HepG2 (cell line): Measurements from ENCODE around the gene AGAP1. TPM values are rescaled to one million over a fixed set of nuclear protein-coding genes. Genes with fewer than 3 reads are reported as not detected.

Source experiments
- ESRRA ChIP-seq: sonication (generic); formaldehyde crosslinking; IDR thresholded peaks from 2 replicates; pipeline ENCODE4 v1.5.1; 2020; ENCODE audit warnings: mild to moderate bottlenecking, low read depth, missing genetic modification reagents
- FOXJ3 ChIP-seq: sonication (generic); formaldehyde crosslinking; IDR thresholded peaks from 2 replicates; pipeline ENCODE4 v1.4.0; 2020; ENCODE audit warnings: missing genetic modification reagents, mild to moderate bottlenecking, borderline replicate concordance
- GATAD2A ChIP-seq: IDR thresholded peaks from 2 replicates; pipeline ENCODE4 v1.6.1; 2016
- KDM2A ChIP-seq: sonication (generic); formaldehyde crosslinking; IDR thresholded peaks from 2 replicates; pipeline ENCODE4 v1.4.0; 2020; ENCODE audit warnings: low read depth, missing genetic modification reagents, borderline replicate concordance
- MED8 ChIP-seq: sonication (generic); formaldehyde crosslinking; IDR thresholded peaks from 2 replicates; pipeline ENCODE4 v1.8.1; 2023; ENCODE audit warnings: mild to moderate bottlenecking, missing genetic modification reagents; ENCODE audit not compliant: insufficient replicate concordance
- PAXIP1 ChIP-seq: sonication (generic); formaldehyde crosslinking; conservative IDR thresholded peaks from 2 replicates; pipeline ENCODE4 v1.4.0; 2020; ENCODE audit warnings: mild to moderate bottlenecking, missing genetic modification reagents, moderate library complexity
- PCBP2 ChIP-seq: fragments of 200-400 bp; formaldehyde crosslinking; optimal IDR thresholded peaks from 2 replicates; pipeline ENCODE3; 2018; ENCODE audit warnings: low read length, low read depth; ENCODE audit not compliant: poor library complexity, severe bottlenecking
- PHF20 ChIP-seq: sonication (generic); formaldehyde crosslinking; IDR thresholded peaks from 2 replicates; pipeline ENCODE4 v1.5.0; 2020; ENCODE audit warnings: mild to moderate bottlenecking, missing genetic modification reagents
- RNF219 ChIP-seq: sonication (generic); formaldehyde crosslinking; IDR thresholded peaks from 2 replicates; pipeline ENCODE4 v1.5.0; 2020; ENCODE audit warnings: mild to moderate bottlenecking, missing genetic modification reagents
- SP5 ChIP-seq: IDR thresholded peaks from 2 replicates; pipeline ENCODE4 v1.6.1; 2016; ENCODE audit warnings: low read depth, borderline replicate concordance
- ZNF10 ChIP-seq: sonication (generic); formaldehyde crosslinking; IDR thresholded peaks from 2 replicates; pipeline ENCODE4 v1.4.0; 2020; ENCODE audit warnings: mild to moderate bottlenecking, low read depth, missing genetic modification reagents, borderline replicate concordance
- ZNF407 ChIP-seq: sonication (generic); formaldehyde crosslinking; IDR thresholded peaks from one replicate; pipeline ENCODE4 v1.5.1; 2020; ENCODE audit warnings: mild to moderate bottlenecking, missing genetic modification reagents; ENCODE audit errors: not compliant biosample characterization
- ZNF775 ChIP-seq: sonication (generic); formaldehyde crosslinking; IDR thresholded peaks from 2 replicates; pipeline ENCODE4 v1.4.0; 2020; ENCODE audit warnings: missing genetic modification reagents, mild to moderate bottlenecking, moderate library complexity, borderline replicate concordance
- polyA plus RNA-seq, 8 experiments: library from polyadenylated mRNA; depleted of rRNA in 3 of 8; stranded (reverse) in 7 of 8; unstranded in 1 of 8; fragments of >200 nt; fragmentation: Illumina TruSeq in 4 of 8; extraction: Trizol in 4 of 8; gene quantifications; 2 replicates each; pipeline versions ENCODE4 v1.2.1 to v1.2.3, GENCODE V29; 2011 to 2016; ENCODE audit warnings: low read depth in 4 of 8, missing spikeins in 1 of 8, mixed read lengths in 1 of 8; ENCODE audit not compliant: insufficient read depth in 1 of 8
- total RNA-seq, 5 experiments: library from RNA; depleted of rRNA; stranded (reverse); fragments of >200 nt; fragmentation: Illumina TruSeq; extraction: Trizol; gene quantifications; 2 replicates each; pipeline ENCODE4 v1.2.3, GENCODE V29; 2016; ENCODE audit warnings: low read depth in 1 of 5

Gene AGAP1
- total and polyA plus RNA-seq, 2 of the 13 experiments (the other 11 are each of a cell fraction or from before 2014, with no cell fraction given) = 21.2 to 32.7 TPM

DNA sequence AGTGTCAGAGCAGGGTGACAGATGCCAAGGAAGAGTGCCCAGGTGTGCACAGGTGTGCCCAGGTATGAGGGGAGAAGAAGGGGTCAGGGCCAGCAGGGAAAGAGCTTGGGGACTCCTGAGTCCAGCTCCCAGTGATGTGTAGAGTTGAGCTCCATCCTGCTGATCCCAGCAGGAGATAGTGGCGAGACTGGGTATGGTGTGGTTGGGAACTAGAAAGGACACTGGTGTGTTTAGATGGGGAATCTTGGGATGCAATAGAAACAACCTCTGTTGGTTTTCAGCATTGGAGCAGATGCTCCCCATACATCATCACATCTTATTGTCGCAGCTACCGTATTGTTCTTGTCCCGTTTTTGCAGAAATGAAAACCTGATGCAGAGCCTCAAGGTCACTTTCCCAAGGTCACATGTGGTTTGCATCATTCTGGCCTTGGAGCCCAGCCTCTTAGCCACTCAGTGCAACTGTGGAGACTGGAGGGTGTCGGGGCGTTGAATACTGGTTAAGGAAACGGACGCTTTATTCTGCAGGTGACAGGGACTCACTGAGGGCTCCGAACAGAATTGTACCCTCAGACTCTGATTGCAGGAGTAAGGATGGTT, 166.7 kb downstream of the AGAP1 start (continued):
- no peak for TF ChIP-seq ZNF10 (CRISPR knock-in tag)
- peak; percentile 32; the same call in 1 of the 2 replicates for TF ChIP-seq GATAD2A (CRISPR knock-in tag)
- peak; percentile 72 for TF ChIP-seq ESRRA (CRISPR knock-in tag)
- no peak for TF ChIP-seq MED8 (CRISPR knock-in tag)
- TF ChIP-seq SP5 (CRISPR knock-in tag) = no peak
- TF ChIP-seq RNF219 (CRISPR knock-in tag) = no peak
- TF ChIP-seq PHF20 = no peak
- no peak for TF ChIP-seq PAXIP1 (CRISPR knock-in tag)
- TF ChIP-seq ZNF775 (CRISPR knock-in tag) = no peak
- no peak for TF ChIP-seq FOXJ3 (CRISPR knock-in tag)
- TF ChIP-seq PCBP2 = no peak
- TF ChIP-seq ZNF407 (CRISPR knock-in tag) = no peak
- no peak for TF ChIP-seq KDM2A (CRISPR knock-in tag)
